Astrocyte of the cerebellum (primary cell): ENCODE data around the gene RPS14.
A peak's percentile ranks its signal among the peaks of the same experiment; 100 is the strongest.

Source experiments
- DNase-seq: peaks from one replicate; pipeline ENCODE4 v3.0.0-alpha.2; 2011; ENCODE audit warnings: low read depth
- H3K4me3 ChIP-seq: 2 replicates; pipeline ENCODE4 v1.5.1; 2011; ENCODE audit warnings: mild to moderate bottlenecking, low read depth, low read length, moderate library complexity
- CTCF ChIP-seq: IDR thresholded peaks from 2 replicates; pipeline ENCODE4 v1.5.1; 2012; ENCODE audit warnings: low read length, low read depth, moderate library complexity, mild to moderate bottlenecking; ENCODE audit errors: missing control alignments
- in situ Hi-C: cut with HindIII; loops from 2 replicates; pipeline ENCODE4 v1.10.0; 2017; ENCODE audit warnings: low sequenced_read_pairs

The RPS14 gene

GRCh38 chr5:150496098-150496497 is 46.6 kb upstream of the RPS14 start:
- no peak for DNase-seq
- in situ Hi-C loops, result no loop called here
- H3K4me3 ChIP-seq, result no peak overlapping the region
- no peak for TF ChIP-seq CTCF

- in situ Hi-C loops, result no loop called here
- H3K4me3 ChIP-seq, result no peak overlapping the region
Measured at GRCh38 chr5:150492621-150493020, 43.1 kb upstream of the RPS14 start.

GRCh38 chr5:150491876-150492275 is 42.3 kb upstream of the RPS14 start:
- in situ Hi-C loops, result no loop called here
- H3K4me3 ChIP-seq, result no peak overlapping the region
- no peak for TF ChIP-seq CTCF

More at GRCh38 chr5:150492621-150493020, 43.1 kb upstream of the RPS14 start:
- TF ChIP-seq CTCF, result no peak
- DNase-seq, result no peak

GRCh38 chr5:150490754-150491153 is 41.2 kb upstream of the RPS14 start:
- no peak for DNase-seq
- in situ Hi-C loops, result no loop called here

More at GRCh38 chr5:150491876-150492275, 42.3 kb upstream of the RPS14 start:
- no peak for DNase-seq

GRCh38 chr5:150490296-150490669 is 40.7 kb upstream of the RPS14 start:
- in situ Hi-C loops, result no loop called here
- no peak for TF ChIP-seq CTCF
- no peak for DNase-seq
- H3K4me3 ChIP-seq, result no peak overlapping the region

More at GRCh38 chr5:150490754-150491153, 41.2 kb upstream of the RPS14 start:
- no peak for TF ChIP-seq CTCF
- no peak overlapping the region for H3K4me3 ChIP-seq

GRCh38 chr5:150489360-150490295 is 40.1 kb upstream of the RPS14 start:
- no peak for DNase-seq
- peak overlapping the region; percentile 11 for H3K4me3 ChIP-seq
- TF ChIP-seq CTCF, result peak; percentile 3

More at GRCh38 chr5:150489360-150490295, 40.1 kb upstream of the RPS14 start:
- in situ Hi-C loops, result no loop called here
